Measurements from ENCODE around the gene SLC39A12.
"Not testable (repeated sequence)": the region's sequence is repeated elsewhere in the genome, so short reads cannot be mapped to it uniquely, and the experiment has no call there.

Gene SLC39A12

GRCh38 chr10:17943033-17943745, 8.5 kb upstream of the SLC39A12 start:
- FAIRE-seq = no peak
- no peak for DNase-seq (ENCODE audit: insufficient read length, low spot score)
- TF ChIP-seq CTCF (IDR thresholded peaks at IDR 0.05; ENCODE audit: insufficient read depth, missing control alignments) = no peak

GRCh38 chr10:17950269-17950668, 1.4 kb upstream of the SLC39A12 start:
- DNase-seq (ENCODE audit: insufficient read length, low spot score); FAIRE-seq: not testable (repeated sequence)

- DNase-seq (ENCODE audit: insufficient read length, low spot score) (no peak), FAIRE-seq (no peak)
- TF ChIP-seq CTCF (IDR thresholded peaks at IDR 0.05; ENCODE audit: insufficient read depth, missing control alignments) = no peak
These were observed 992 bp upstream of the SLC39A12 start for GRCh38 chr10:17950726-17951125.

- FAIRE-seq; DNase-seq (ENCODE audit: insufficient read length, low spot score): not testable (repeated sequence)
These were observed 2.7 kb downstream of the SLC39A12 start for GRCh38 chr10:17954372-17954771.

GRCh38 chr10:17954861-17955260, 3.1 kb downstream of the SLC39A12 start:
- FAIRE-seq (no peak), DNase-seq (ENCODE audit: insufficient read length, low spot score) (no peak)
- TF ChIP-seq CTCF (IDR thresholded peaks at IDR 0.05; ENCODE audit: insufficient read depth, missing control alignments) = no peak

GRCh38 chr10:17958049-17958448, 6.3 kb downstream of the SLC39A12 start:
- DNase-seq (ENCODE audit: insufficient read length, low spot score) (no peak), FAIRE-seq (no peak)
- no peak for TF ChIP-seq CTCF (IDR thresholded peaks at IDR 0.05; ENCODE audit: insufficient read depth, missing control alignments)

- no peak for TF ChIP-seq CTCF (IDR thresholded peaks at IDR 0.05; ENCODE audit: insufficient read depth, missing control alignments)
- no peak for DNase-seq (ENCODE audit: insufficient read length, low spot score)
- no peak for FAIRE-seq
These were observed 8.2 kb downstream of the SLC39A12 start for GRCh38 chr10:17959870-17960269.

- no peak for TF ChIP-seq CTCF (IDR thresholded peaks at IDR 0.05; ENCODE audit: insufficient read depth, missing control alignments)
- DNase-seq (ENCODE audit: insufficient read length, low spot score) (no peak), FAIRE-seq (no peak)
These were observed 10.1 kb downstream of the SLC39A12 start for GRCh38 chr10:17961551-17962422.

Data from D721Med (cell line).